Activated naive CD8-positive, alpha-beta T cell treated with anti-CD3 and anti-CD28 coated beads for 36 hours (primary cell): ENCODE results near the gene GREB1L. TPM values are rescaled to one million over a fixed set of nuclear protein-coding genes. Genes with fewer than 3 reads are reported as not detected.
"Not testable (repeated sequence)": the region's sequence is repeated elsewhere in the genome, so short reads cannot be mapped to it uniquely, and the experiment has no call there.

Experiments used
- DNase-seq: peaks from one replicate; pipeline ENCODE4 v3.0.0; 2021
- H3K27ac Mint-ChIP-seq: one replicate; pipeline ENCODE4 v1.8.0; 2022; ENCODE audit warnings: mild to moderate bottlenecking, moderate library complexity, mixed read lengths
- H3K27me3 Mint-ChIP-seq: one replicate; pipeline ENCODE4 v1.8.0; 2022; ENCODE audit warnings: mild to moderate bottlenecking, mixed read lengths
- H3K36me3 Mint-ChIP-seq: one replicate; pipeline ENCODE4 v1.8.0; 2021; ENCODE audit warnings: mild to moderate bottlenecking, mixed read lengths
- H3K4me1 Mint-ChIP-seq: one replicate; pipeline ENCODE4 v1.8.0; 2021; ENCODE audit warnings: mixed read lengths
- H3K4me3 Mint-ChIP-seq: one replicate; pipeline ENCODE4 v1.8.0; 2022; ENCODE audit warnings: mild to moderate bottlenecking, moderate library complexity, mixed read lengths
- H3K9me3 Mint-ChIP-seq: one replicate; pipeline ENCODE4 v1.8.0; 2022; ENCODE audit warnings: mixed read lengths
- total RNA-seq, 2 experiments: library from RNA; stranded (reverse); gene quantifications; one replicate each; pipeline ENCODE4 v1.2.3, GENCODE V29; 2021

GREB1L gene
- total RNA-seq, 2 experiments from 2014 or later, result not detected

DNA sequence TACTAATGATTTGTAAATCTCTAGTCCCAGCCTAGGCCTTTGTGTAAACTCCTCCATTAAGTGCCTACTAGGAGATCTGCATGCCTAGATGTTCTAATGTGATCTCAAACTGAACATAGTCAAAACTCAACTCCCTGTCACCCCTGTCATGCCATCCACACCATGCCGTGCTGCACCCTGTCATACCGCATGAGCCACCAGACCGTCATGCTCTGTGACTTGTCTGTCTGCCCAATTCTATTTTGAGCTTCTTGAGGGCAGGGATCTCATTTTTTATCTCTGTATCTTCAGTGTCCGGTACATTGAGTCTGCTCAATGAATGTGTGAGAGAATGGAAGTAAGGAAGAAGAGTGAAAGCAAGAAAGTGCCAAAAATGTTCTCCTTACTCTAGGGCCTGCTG is 35.5 kb downstream of the GREB1L start:
- Mint-ChIP-seq H3K4me3 (no peak overlapping the region), H3K27me3 (peaks cover 4% of the 10 kb centered on the region), H3K9me3 (no peaks in the 10 kb centered on the region), H3K4me1 (no peaks in the 10 kb centered on the region), H3K27ac (no peak overlapping the region), H3K36me3 (no peaks in the 10 kb centered on the region)
- no peak for DNase-seq

DNA sequence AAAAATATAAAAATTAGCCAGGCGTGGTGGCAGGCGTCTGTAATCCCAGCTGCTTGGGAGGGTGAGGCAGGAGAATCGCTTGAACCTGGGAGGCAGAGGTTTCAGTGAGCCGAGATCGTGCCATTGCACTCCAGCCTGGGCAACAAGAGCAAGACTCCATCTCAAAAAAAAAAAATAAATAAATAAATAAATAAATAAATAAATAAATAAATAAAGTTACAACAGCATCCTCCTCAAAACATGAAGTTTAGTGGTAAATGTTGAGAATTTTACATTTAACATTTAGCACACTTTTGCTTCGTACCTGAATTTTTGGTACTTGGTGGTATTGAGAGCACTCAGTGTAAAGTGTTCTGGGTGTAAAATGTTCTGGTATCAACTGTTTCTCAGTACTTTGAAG is 36.2 kb downstream of the GREB1L start:
- not testable (repeated sequence) for H3K27ac Mint-ChIP-seq, H3K9me3 Mint-ChIP-seq, H3K36me3 Mint-ChIP-seq, H3K4me1 Mint-ChIP-seq, H3K4me3 Mint-ChIP-seq, DNase-seq, H3K27me3 Mint-ChIP-seq

DNA sequence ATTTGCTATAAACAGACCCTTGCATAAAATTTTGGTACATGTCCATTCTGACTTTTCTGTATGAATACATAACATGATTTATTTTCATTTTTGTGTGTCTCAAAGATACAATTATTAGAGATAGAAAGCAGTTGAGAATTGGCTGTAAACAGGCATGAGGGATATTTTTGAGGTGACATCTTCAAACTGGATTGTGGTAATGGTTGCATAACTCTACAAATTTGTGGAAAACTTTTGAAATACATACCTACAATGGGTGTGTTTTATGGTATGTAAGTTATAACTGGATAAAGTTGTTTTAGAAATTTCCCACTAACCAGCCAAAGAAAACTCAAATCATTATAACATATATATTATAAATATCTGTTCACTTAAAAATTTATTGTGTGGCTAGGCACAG is 39.6 kb downstream of the GREB1L start:
- no peaks in the 10 kb centered on the region for H3K36me3 Mint-ChIP-seq
- peaks cover 10% of the 10 kb centered on the region for H3K27me3 Mint-ChIP-seq
- H3K4me3 Mint-ChIP-seq, result no peak overlapping the region
- no peak for DNase-seq
- no peak overlapping the region for H3K27ac Mint-ChIP-seq
- H3K4me1 Mint-ChIP-seq, result no peaks in the 10 kb centered on the region
- H3K9me3 Mint-ChIP-seq, result no peaks in the 10 kb centered on the region

DNA sequence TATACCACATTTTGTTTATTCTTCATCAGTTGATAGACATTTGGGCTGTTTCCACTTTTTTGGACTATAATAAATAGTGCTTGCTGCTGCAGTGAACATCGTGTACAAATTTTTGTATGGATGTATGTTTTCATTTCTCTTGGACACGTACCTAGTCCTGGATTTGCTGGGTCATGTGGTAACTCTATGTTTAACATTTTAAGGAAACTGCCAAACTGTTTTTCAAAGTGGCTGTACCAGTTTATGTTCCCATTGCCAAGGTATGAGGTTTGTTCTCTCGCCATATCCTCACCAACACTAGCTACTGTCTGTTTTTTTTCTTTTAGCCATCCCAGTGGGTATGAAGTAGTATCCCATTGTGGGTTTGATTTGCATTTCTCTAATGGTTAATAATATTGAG is 42.5 kb downstream of the GREB1L start:
- Mint-ChIP-seq H3K36me3 (no peaks in the 10 kb centered on the region), H3K4me1 (no peaks in the 10 kb centered on the region), H3K27me3 (peaks cover 13% of the 10 kb centered on the region), H3K9me3 (no peaks in the 10 kb centered on the region), H3K4me3 (no peak overlapping the region), H3K27ac (no peak overlapping the region)
- DNase-seq, result no peak

DNA sequence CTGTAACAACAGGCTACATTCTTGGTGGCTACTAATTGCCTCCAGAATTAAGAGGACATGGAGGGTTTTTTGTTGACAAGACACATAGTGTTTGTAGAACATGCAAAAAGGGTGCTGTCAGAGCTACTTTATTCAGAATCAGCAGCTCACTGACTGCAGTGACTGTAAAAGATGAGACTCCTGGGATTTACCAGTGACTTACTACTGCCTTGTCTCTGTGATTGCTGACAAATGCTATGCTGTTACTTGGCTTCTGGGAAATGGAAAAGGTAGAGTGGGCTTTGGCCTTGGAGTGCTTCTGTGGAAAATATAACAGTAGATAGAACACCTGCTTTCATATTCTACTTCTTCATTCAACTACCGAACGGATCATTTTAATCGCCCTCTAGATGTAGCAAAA is 47.8 kb downstream of the GREB1L start:
- Mint-ChIP-seq H3K4me3 (no peak overlapping the region), H3K9me3 (no peaks in the 10 kb centered on the region), H3K36me3 (no peaks in the 10 kb centered on the region), H3K27me3 (peaks cover 3% of the 10 kb centered on the region), H3K27ac (no peak overlapping the region), H3K4me1 (no peaks in the 10 kb centered on the region)
- no peak for DNase-seq

DNA sequence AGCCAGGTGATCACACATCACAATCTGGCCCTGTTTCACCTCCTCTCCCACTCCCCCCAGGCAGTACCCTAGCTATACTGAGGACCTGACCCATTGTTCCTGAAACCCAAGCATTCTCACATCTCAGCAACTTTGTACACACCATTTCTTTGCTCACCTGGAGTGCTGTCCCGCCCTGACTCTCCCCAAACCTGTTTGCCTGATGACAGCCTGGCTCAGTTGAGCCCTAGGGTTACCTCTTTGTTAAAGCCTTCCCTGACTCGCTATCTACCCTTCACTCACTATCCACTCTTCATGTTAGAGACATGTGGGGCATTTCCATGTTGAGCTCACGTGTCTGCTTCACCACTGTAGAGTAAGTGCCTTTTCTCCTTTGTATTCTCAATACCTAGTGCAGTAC is 49.1 kb downstream of the GREB1L start:
- Mint-ChIP-seq H3K4me3 (no peak overlapping the region), H3K36me3 (no peaks in the 10 kb centered on the region), H3K27me3 (peaks cover 3% of the 10 kb centered on the region), H3K4me1 (no peaks in the 10 kb centered on the region), H3K27ac (no peak overlapping the region), H3K9me3 (no peaks in the 10 kb centered on the region)
- DNase-seq, result no peak

DNA sequence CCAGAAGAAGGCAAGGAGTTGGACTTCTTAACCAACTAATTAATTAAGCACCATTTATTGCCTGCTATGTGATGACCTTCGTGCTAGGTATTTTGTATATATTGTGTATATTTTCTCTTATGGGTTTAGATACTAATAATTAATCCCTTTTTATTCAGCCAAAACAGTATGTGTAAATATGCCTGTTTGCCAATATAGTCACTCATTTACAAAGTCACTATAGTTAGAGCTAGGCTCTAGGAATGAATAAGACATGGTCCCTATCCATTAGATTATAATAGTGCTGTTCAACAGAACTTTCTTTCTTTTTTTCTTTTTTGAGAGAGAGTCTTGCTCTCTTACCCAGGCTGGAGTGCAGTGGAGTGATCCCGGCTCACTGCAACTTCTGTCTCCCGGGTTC is 51.4 kb downstream of the GREB1L start:
- no peak for DNase-seq
- H3K4me3 Mint-ChIP-seq, result no peak overlapping the region
- H3K27ac Mint-ChIP-seq, result no peak overlapping the region
- H3K36me3 Mint-ChIP-seq, result no peaks in the 10 kb centered on the region
- H3K9me3 Mint-ChIP-seq, result no peaks in the 10 kb centered on the region
- H3K27me3 Mint-ChIP-seq, result peaks cover under 1% of the 10 kb centered on the region
- no peaks in the 10 kb centered on the region for H3K4me1 Mint-ChIP-seq

DNA sequence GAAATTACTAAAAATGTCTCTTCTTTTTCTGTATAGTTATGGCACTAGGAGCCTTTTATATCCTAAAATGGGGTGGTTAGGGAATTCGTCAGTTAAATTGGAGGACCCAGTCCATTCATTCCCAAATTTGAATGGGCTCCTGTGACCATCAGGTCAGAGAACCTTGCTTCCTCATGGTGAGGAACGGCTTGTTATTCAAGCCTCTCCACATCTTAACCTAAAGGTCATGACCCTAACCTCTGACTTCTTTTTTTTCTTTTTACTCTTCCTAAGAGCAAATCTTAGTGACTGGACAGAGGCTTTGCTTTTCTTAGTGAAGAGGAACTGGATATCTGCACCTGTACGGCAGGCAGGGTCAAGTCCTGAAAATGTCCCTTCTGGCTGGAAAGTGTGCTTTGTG is 53.1 kb downstream of the GREB1L start:
- Mint-ChIP-seq H3K4me1 (no peaks in the 10 kb centered on the region), H3K36me3 (no peaks in the 10 kb centered on the region), H3K4me3 (no peak overlapping the region), H3K27me3 (peaks cover 9% of the 10 kb centered on the region), H3K27ac (no peak overlapping the region), H3K9me3 (no peaks in the 10 kb centered on the region)
- DNase-seq, result no peak

DNA sequence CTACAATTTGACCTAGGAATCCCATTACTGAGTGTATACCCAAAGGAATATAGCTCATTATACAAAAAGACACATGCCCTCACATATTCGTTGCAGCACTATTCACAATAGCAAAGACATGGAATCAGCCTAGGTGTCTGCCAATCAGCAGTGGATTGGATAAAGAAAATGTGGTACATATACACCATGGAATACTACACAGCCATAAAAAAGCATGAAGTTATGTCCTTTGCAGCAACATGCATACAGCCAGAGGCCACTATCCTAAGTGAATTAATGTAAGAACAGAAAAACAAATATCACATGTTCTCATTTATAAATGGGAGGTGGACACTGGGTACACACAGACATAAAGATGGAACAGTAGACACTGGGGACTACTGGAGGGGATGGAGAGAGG is 54.0 kb downstream of the GREB1L start:
- H3K27ac Mint-ChIP-seq, result no peak overlapping the region
- no peak for DNase-seq
- H3K4me3 Mint-ChIP-seq, result no peak overlapping the region
- H3K27me3 Mint-ChIP-seq, result peaks cover 9% of the 10 kb centered on the region
- H3K4me1 Mint-ChIP-seq, result no peaks in the 10 kb centered on the region
- no peaks in the 10 kb centered on the region for H3K9me3 Mint-ChIP-seq
- no peaks in the 10 kb centered on the region for H3K36me3 Mint-ChIP-seq

DNA sequence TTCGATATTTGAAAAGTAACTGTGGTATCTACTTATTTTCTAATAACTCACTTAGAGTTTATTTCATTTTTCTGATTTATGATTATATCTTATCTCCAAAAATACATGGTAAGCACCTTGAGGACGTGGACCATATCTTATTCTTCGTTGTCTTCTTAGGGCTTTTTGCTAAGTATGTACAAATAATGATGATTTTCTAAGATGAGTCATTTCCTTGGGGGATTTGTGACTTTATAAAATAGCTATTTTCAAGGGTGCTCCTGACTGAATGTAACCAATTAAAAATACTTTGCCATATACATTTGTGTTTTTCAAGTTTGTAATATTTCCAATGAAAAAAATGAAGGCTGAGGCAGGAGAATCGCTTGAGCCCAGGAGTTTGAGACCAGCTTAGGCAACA is 56.3 kb downstream of the GREB1L start:
- Mint-ChIP-seq H3K4me3 (no peak overlapping the region), H3K4me1 (no peaks in the 10 kb centered on the region), H3K27ac (no peak overlapping the region), H3K9me3 (no peaks in the 10 kb centered on the region), H3K36me3 (no peaks in the 10 kb centered on the region), H3K27me3 (peaks cover 9% of the 10 kb centered on the region)
- no peak for DNase-seq

DNA sequence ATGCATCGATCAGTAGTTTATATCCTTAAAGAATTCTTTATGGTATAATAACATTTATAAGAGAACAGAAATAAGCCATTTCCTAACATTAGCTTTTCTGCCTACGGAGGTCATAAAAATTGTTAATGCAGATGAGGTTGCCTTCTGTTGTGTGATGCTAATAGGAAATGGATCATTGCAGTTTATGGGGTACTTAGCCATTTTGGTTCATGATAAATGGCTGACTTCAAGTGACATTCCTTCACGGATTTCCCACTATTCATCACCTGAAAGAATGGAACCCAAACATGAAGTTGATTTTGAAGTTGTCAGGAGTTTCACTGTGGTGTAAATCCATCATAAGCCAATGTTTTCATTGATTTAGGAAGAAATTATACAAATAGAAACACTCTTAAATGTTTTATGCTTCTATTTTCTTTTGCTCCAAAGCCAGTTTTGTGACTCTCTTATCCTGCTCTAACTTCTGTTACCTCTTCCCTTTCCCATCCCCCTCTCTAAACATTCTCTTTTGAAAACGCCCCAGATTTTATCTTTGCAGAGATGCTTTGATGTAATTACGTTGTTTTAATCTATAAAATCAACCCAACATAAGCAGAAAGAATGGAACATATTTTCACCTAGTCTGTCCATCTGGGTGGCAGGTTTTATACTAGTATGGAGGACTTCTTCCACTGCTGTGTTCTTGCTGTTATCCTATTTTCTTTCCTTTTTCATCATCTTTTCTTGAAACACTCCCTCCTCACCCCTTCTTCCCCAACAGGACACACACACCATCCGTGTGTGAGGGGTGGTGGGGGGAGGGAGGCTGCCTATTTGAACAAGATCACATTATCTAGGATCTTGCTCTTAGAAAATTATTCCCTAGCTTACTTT is 58.2 kb downstream of the GREB1L start:
- H3K9me3 Mint-ChIP-seq, result no peaks in the 10 kb centered on the region
- peaks cover 11% of the 10 kb centered on the region for H3K27me3 Mint-ChIP-seq
- H3K27ac Mint-ChIP-seq, result no peak overlapping the region
- H3K4me1 Mint-ChIP-seq, result no peaks in the 10 kb centered on the region
- DNase-seq, result no peak
- H3K4me3 Mint-ChIP-seq, result no peak overlapping the region
- H3K36me3 Mint-ChIP-seq, result no peaks in the 10 kb centered on the region

DNA sequence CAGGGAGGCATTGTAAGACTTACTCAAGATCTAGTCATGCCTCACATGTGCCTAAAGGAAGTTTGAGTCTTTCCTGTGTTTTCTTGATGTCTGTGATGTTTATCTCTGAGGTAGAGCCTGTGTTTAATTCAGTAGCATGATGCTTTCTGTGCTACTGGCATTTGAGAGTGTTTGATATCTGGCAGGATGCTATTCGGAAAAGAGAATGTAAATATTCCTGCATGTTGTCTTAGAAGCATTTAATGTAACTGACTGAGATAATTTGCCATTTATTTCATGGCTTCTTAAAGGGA is 58.8 kb downstream of the GREB1L start:
- Mint-ChIP-seq H3K4me1 (no peaks in the 10 kb centered on the region), H3K36me3 (no peaks in the 10 kb centered on the region), H3K27ac (no peak overlapping the region), H3K9me3 (no peaks in the 10 kb centered on the region), H3K4me3 (no peak overlapping the region), H3K27me3 (peaks cover 11% of the 10 kb centered on the region)
- no peak for DNase-seq

DNA sequence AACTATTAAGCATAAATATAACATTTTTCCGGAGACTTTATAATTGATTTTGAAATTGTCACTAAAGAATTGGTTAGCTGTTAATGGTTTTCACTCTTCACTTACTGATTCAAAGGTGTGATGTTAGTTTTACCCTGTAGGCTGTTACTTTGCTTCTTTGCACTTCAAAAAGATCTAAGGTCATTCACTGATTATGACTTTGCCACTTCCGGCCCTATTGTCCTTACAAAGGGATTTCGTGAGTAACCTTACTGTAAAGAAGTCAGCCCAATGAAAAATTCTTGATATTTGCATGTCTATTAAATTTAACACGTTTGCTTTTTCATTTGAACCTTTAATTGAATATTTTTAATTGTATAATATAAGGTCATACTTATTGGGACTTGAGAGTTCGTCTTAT is 61.4 kb downstream of the GREB1L start:
- no peak overlapping the region for H3K4me3 Mint-ChIP-seq
- H3K4me1 Mint-ChIP-seq, result no peaks in the 10 kb centered on the region
- H3K27me3 Mint-ChIP-seq, result peaks cover 11% of the 10 kb centered on the region
- no peak for DNase-seq
- no peaks in the 10 kb centered on the region for H3K9me3 Mint-ChIP-seq
- no peaks in the 10 kb centered on the region for H3K36me3 Mint-ChIP-seq
- H3K27ac Mint-ChIP-seq, result no peak overlapping the region

DNA sequence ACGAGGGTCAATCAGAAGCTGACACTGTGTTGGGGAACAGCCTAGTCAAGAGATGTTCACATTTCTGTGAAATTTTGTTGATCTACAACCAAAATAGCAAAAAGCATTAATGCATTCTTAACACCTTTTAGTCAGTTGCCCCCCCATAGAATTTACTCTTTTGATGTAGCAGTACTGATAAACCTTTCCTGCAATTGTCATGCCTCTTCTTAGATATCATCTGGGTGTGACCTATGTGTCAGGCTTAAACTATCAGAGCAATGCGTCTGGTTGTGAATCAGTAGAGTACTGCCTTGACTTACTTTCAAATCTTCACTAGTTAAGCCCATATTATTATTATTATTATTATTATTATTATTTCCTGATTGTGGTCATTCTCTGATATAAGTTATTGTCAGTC is 61.9 kb downstream of the GREB1L start:
- H3K4me1 Mint-ChIP-seq, result no peaks in the 10 kb centered on the region
- H3K9me3 Mint-ChIP-seq, result no peaks in the 10 kb centered on the region
- H3K36me3 Mint-ChIP-seq, result no peaks in the 10 kb centered on the region

DNA sequence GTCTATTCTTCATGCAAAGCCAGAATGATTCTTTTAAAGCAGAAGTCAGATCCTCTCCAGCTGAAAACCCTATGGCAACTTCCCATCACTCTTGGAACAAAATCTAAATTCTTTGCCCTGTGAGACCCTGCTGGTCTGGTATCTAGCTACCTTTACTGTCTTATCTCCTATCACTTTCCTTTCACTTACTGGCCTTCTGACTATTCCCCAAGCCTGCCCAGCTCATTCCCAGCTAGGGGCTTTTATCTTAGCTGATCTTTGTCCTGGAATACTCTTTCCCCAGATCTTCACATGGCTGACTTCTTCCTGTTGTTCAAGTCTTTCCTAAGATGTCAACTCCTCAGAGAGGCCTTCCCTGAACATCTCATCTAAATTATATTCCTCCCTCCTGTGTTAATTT is 63.6 kb downstream of the GREB1L start:
- H3K4me3 Mint-ChIP-seq, result no peak overlapping the region
- H3K36me3 Mint-ChIP-seq, result no peaks in the 10 kb centered on the region
- no peaks in the 10 kb centered on the region for H3K4me1 Mint-ChIP-seq
- no peaks in the 10 kb centered on the region for H3K9me3 Mint-ChIP-seq
- no peak for DNase-seq
- peaks cover 3% of the 10 kb centered on the region for H3K27me3 Mint-ChIP-seq
- no peak overlapping the region for H3K27ac Mint-ChIP-seq

More for the DNA sequence above, 61.9 kb downstream of the GREB1L start:
- DNase-seq, result no peak
- Mint-ChIP-seq H3K27me3 (peaks cover 7% of the 10 kb centered on the region), H3K27ac (no peak overlapping the region), H3K4me3 (no peak overlapping the region)

DNA sequence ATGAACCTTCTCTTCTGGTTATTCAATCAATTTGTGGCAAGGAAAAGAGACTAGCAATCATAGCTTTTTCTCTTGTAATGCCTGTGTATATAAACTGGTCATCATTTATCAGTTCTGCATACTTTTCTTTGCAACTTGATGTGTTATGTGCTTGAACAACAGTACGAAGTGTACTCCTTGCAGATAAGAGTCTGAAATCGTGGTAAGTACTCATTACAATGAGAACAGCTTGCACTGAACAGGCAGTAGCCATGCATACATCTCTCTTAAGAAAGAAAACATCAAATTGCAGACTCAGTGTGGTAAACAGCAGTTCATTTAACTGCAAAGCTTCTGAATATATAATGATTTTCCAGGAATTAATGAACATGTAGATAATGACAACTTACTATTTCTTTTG is 64.3 kb downstream of the GREB1L start:
- Mint-ChIP-seq H3K27ac (no peak overlapping the region), H3K36me3 (no peaks in the 10 kb centered on the region), H3K9me3 (no peaks in the 10 kb centered on the region), H3K27me3 (peaks cover 3% of the 10 kb centered on the region), H3K4me1 (no peaks in the 10 kb centered on the region), H3K4me3 (no peak overlapping the region)
- DNase-seq, result no peak
